ENCODE results near the gene DISC1.
"Not testable (repeated sequence)": the region's sequence is repeated elsewhere in the genome, so short reads cannot be mapped to it uniquely, and the experiment has no call there.

Gene DISC1

DNA sequence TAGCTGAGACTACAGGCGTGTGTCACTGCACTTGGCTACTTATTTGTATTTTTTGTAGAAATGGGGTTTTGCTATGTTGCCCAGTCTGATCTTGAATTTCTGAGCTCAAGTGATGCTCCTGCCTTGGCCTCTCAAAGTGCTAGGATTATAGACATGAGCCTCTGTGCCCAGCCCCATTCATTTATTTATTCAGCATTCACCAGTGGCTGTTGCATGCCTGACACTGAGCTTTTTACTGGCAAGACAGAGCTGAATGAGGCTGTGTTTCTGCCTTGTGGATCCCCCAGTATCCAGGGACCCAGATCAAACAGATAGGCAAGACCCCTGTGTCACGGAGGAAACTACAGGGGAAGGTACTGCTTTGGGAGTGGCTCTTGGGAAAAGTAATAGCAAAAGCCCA is 109.4 kb downstream of the DISC1 start:
- no peak for DNase-seq

DNA sequence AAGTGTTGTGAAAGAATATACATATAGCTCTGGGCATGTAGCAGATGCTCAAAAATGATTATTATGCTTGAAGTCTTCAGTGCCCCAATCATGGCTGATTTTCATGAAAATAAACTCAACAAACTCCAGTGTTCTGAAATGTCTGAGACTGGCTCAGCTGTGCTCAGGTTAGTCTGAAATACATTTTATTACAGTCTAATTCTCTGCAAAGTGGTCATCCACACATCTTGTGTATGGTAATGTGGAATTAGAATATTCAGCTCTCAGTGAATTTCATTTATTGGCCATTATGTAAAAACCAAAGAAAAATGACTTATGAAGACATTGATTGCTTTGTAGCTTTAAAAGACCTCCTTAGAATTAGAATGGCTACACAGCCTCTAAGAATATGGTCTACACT is 109.9 kb downstream of the DISC1 start:
- DNase-seq = no peak

DNA sequence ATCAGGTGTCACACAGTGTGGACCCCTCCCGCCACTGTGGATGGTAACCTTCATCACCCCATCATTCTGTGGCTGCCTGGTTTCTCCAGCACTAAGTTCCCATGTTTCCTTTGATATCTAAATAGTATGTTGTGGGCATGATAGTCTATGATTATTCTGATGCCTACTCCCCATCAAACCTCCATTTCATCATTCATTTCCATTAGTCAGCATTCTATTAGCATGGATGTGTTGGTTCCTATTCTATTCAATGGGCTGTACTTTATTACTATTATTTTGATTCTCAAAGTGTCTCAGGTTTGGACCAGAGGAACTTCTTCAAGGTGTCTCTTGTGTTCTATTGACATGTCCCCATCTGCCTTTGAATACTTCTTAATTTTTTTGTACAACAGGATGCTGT is 112.0 kb downstream of the DISC1 start:
- DNase-seq = no peak

DNA sequence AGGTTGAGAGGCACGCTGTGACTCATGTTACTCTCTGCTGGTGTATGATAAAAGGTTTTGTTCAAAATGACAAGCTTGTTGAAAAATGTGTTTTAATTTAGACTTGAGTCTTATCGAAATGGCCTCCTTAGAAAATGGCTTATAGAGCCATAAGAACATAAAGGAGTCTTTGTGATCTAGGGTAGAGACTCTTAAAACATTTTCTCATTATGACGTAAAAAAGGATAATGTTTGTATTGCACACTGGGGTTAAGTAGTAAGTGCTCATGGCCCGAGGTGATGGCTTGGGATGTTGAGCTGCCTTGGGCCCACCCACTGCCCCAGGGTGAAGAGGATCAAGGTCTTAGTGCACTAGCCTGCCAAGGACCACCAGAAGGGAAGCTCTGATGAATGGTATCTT is 117.4 kb downstream of the DISC1 start:
- DNase-seq = no peak

DNA sequence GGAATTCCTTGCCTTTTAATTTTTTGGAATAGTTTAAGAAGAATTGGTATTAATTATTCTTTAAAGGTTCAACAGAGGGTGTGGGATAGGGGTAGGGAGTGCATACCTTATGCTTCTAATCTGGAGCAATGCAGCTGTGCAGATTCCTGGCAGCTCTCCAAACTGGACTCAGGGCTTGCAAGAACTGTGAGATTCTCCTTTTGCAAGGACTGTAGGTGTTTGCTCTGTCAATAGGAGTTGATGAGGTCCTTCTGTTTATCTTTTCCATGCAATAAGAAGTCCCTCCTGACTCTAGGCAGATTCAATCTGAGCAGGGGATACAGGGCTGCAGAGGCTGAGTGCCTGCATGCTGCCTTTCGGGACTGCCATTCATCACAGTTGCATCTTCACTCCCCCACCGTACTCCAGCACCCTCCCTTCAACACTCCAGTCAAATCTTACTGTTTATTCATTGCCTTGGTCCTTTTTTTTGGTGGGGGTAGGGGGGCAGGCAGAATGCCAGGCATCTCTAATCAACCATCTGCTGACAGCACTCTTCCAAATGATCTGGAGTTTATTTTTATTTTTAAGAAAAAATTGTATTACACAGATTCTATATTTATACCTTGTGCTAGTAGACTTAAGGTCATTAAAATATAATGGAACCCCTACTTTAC is 122.3 kb downstream of the DISC1 start:
- DNase-seq = no peak

DNA sequence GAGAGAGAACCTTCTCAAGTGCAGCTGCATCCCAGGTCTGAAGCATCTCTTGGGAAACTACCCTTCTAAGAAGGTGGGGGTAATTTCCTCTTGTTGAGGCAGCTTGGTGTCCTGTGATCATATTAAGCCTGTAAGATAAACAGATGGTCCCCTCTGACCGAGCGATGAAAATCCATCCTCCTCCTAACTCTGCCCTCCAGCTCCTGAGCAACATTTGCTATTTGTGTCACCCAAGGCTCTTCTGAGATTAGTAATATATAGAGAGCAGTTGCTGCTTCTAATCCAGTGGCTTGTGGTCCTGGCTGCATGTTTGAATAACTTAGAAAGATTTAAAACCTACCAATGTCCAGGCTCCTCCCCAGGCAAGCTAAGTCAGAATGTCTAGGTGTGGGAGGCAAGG is 123.7 kb downstream of the DISC1 start:
- no peak for DNase-seq

DNA sequence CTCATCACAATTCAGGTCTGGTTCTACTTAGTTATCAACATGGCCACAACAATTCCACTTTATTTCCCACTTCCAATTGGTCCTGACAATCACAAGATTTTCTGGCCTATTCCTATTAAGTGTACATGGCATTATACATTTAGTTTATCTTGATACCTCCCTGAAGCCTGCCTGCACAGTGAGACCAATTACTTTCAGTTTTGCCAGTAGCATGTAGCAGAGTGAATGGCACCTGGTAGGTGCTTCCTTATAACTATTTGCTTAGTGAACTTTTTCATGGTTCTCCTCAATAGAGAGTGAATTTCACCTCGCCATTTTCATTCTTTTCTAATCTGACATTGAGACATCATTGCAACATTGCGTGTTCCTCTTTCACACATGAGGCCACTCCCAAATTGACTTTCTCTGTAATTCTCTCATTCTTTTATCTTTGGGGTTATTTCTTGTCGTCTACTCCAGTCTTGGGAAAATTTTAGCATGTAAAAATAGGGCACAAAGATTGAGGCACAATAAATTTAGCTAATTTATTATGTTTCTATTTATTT is 124.3 kb downstream of the DISC1 start:
- no peak for DNase-seq

DNA sequence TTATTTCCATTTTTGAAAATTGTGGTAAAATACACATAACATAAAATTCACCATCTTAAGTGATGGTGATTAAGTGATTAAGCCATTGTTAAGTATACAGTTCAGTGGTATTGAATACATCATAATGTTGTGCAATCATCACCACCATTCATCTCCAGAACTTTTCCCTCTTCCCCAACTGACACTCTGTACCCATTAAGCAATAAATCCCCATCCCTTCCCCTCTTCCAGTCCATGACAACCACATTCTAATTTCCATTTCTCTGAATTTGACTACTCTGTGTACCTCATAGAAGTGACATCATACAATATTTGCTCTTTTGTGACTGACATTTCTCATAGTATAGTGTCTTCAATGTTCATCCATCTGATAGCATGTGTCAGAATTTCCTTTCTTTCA is 124.8 kb downstream of the DISC1 start:
- no peak for DNase-seq

DNA sequence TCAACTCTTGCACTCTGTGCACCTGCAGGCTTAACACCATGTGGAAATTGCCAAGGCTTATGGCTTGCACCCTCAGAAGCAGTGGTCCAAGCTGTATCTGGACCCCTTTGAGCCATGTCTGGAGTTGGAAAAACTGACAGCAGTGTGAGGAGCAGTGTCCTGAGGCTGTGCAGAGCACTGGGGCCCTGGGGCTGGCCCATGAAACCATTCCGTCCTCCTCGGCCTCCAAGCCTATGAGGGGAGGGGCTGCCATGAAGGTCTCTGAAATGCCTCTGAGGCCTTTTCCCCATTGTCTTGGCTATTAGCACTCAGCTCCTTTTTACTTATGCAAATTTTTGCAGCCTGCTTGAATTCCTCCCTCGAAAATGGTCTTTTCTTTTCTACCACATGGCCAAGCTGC is 126.7 kb downstream of the DISC1 start:
- DNase-seq = no peak

DNA sequence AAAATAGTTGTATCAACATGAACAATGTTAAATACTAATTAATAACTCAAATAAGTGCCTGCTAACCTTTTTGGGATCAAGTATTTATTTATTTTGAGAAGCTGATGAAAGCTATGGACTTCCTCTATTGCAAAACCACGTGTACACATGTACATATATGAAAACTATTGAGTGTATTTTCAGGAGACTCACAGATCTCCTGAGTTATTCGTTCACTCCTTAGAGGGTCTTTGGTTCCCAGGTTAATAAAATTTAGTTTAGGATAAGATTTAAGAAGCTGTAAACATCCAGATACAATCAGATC is 130.5 kb downstream of the DISC1 start:
- no peak for DNase-seq

DNA sequence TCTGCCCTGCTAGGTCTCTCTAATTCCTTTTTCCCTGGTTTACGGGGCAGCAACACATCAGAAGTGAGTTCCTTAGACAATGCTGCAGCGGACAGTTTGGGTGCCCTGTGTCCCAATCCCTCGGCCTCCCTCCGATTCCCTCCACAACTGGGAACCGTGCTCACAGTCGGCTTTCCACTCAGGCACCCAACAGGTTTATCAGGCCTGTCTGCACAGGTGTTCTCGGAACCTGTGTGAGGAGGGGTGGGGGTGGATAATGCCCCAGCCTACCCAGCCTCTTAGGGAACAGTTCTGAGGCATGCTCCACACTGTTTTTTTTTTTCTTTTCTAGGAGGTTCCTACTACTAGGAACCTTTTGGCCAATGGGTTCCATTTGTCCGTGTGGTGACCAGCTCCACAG is 131.2 kb downstream of the DISC1 start:
- DNase-seq = no peak

DNA sequence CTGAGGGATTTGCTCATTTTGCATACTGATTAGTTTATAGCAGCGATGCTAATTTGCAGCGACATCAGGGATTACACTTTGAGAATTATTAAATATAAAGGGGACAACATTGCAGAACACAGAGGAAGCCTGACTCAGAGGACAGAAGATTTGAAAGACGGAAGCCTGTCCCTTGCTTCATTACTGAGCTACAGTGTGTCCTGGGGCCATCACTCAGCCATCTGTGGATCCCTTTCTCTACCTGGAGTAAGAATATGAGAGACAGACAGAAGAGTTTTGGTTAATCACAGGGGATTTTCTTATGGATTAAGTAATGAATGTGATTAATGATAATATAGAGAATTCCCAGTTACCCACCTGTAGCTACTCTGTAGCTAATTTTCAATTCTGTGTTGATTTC is 134.7 kb downstream of the DISC1 start:
- no peak for DNase-seq

DNA sequence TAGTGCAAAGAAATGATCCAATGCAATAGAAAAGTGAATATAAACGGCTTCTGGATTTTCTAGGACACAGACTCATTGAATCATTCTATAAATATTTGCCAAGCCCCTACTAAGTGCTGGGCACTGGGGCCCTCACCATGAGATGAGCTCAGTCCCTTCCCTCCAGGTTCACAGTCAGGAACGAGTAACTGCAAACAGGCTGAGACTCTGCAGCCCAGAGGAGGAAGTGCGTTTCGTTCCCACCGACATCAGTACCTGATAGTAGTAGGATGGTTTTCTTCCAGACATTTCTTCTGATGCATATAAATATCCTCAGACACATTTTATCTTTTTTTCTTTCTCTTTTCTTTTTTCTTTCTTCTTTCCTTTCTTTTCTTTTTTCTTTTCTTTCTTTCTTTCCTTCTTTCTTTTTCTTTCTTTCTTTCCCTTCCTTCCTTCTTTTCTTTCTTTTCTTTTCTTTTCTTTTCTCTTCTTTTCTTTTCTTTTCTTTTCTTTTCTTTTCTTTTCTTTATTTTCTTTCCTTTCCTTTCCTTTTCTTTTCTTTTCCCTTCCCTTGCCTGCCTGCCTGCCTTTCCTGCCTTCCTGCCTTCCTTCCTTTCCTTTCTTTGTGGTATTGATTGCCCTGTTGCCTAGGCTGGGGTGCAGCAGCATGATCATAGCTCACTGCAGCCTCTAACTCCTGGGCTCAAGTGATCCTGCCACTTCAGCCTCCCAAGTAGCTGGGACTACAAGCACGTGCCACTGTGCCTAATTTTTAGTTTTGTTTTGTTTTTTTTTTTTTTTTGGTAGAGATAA is 135.4 kb downstream of the DISC1 start:
- no peak for DNase-seq

DNA sequence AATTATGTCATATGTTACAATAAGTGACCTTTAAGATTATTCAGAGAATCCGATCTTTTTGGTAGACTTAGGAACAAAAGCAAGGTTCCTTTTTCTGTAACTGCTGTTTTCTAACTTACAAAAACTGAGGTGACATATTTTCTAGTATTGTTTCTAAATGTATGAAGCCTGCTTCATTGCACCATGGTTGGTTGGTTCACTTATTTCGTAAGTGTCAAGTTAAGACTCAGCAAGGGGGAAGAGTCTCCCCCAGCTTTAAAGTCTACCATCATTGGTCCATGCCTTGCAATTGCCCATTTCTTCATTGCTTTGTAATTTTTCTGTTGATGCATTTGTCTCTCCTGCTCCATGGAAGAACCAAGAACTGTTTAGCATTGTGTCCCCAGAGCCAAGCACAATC is 136.9 kb downstream of the DISC1 start:
- no peak for DNase-seq

DNA sequence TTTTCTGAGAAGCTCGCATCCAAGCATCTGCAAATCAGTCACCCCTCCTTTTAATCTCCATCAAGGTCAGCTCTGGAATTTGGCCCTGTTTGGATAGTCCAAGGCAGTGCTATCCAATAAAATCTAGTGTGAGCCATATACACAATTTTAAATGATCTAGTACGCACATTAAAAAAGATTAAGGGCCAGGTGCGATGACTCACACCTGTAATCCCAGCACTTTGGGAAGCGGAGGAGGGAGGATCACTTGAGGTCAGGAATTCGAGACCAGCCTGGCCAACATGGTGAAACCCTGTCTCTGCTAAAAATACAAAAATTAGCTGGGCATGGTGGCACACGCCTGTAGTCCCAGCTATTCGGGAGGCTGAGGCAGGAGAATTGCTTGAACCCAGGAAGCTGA is 139.2 kb downstream of the DISC1 start:
- DNase-seq = not testable (repeated sequence)

DNA sequence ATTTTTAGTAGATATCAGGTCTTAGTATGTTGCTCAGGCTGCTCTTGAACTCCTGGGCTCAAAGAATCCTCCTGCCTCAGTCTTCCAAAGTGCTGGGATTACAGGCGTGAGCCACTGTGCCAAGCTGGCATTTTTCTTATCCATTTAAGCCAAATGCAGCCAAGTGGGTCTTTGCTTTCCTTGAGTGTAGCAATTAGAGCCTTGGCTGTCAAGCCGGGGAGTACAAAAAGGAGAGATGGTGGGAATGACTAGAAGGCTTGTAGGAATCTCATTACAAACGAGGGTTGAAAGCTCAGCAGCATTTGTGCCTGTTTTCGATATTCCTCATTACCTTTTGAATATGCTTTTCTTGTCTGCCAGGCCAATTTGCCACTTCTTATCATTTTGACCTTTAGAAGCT is 140.9 kb downstream of the DISC1 start:
- no peak for DNase-seq

DNA sequence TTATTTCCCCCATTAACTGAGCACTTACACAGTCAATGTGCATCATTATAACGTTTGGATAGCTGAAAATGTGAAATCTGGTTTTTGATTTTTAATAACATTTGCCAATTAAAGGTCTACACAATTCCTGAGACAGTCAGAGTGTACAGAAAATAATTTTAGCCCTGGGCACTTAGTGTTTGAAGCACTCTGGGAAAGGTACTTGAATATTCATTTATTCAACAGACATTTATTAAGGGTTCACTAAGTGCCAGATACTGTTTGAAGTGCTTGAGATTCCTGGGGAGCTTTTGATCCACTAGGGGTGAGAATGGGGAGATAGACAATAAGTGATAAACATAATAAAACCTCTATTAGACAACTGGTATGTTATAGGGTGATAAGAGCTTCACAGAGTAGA is 141.8 kb downstream of the DISC1 start:
- DNase-seq = no peak

DNA sequence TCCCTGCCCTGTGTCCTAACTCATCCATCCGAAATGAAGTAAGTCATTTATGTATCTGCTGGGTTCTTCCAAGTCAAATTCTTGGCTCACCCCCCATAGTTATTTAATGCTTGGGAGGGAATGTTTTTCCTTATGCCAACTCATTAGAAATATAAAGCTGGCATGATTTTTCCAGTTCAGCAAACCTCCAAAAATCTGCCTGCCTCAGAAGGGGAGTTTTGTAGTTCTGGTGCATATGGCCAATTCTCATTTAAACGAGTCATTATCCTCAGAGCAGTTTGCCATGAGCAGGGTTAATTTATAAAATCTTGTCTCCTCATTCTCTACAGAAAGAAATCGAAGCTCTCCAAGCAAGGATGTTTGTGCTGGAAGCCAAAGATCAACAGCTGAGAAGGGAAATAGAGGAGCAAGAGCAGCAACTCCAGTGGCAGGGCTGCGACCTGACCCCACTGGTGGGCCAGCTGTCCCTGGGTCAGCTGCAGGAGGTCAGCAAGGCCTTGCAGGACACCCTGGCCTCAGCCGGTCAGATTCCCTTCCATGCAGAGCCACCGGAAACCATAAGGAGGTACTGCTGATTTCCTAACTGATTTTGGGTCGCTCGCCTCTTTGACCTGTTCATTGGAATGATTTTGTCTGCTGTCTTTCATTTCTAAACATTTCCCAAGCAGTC is 144.1 kb downstream of the DISC1 start:
- DNase-seq = no peak

DNA sequence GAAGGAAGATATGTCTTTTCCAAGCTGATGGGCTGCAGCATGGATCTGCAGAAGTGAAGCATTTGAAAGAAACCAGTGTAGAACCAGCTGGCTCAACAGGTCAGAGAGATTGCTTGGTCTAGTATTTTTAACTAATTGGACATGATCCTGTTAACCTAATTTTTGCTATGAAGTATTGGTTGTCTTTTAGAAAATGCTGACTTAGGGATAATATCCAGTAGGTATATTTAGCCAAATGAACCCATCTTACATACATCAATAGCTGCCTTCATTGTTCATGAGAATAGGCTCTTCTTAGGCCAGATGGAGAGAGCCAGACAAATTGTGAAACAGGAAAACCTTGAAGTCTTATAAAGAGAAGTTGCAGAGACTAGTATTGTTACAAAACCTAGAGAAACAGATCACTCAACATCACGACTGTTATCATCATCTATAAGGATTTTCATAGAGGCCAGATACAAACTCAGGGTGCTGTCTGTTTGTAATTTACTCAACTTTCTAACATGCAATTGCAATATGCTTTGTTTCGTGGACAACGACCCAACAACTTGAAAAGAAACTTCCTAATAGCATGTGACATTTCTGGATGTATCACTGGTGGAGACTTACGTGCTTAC is 148.2 kb downstream of the DISC1 start:
- no peak for DNase-seq

DNA sequence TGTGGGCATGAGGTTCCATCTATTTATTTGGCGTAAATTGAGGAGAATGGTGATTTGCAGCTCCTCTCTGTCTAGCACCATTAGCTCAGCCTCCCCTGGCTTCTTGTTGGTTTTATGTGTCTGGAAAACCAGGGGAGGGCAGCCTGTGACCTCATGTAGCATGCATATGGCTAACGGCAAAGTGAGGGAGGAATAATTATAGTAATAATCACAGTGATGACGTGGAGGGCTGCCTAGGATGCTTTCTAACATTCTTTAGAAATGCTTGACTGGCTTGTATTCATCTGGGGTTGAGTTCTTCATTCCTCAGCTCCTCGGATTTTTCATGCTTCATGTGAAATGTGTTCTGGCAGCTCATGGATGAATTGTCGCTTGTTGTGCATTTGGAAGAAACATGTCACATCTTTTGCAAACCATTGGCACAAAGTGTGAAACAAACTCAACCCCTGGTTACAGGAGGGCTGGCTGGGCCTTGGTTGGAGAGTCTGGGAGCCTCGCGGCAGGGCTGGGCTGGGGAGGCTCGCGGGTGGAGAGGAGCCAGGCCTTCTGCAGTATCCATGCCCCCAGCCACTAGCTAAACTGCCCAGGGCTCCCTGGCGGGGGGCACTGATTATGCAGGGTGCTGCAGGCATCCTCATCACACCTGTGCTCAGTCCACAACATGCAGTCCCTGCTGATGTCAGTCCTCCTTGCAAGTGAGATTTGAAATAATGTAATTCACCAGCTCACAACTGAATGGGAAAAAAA is 149.6 kb downstream of the DISC1 start:
- no peak for DNase-seq

DNA sequence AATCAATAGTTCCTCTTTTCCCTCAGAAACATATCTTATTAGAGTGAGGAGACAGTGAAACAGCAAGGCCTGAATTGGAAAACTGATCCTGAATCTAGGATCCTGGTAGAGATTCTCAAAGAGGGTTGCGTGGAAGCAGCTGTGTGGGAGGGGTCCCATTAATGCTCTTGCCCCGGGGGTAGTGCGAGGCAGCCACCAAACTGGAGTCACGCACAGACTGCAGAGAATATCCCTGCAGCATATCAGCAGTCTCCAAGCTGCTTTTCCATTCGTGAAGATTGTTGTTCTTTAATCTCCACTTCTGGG is 150.1 kb downstream of the DISC1 start:
- no peak for DNase-seq

DNA sequence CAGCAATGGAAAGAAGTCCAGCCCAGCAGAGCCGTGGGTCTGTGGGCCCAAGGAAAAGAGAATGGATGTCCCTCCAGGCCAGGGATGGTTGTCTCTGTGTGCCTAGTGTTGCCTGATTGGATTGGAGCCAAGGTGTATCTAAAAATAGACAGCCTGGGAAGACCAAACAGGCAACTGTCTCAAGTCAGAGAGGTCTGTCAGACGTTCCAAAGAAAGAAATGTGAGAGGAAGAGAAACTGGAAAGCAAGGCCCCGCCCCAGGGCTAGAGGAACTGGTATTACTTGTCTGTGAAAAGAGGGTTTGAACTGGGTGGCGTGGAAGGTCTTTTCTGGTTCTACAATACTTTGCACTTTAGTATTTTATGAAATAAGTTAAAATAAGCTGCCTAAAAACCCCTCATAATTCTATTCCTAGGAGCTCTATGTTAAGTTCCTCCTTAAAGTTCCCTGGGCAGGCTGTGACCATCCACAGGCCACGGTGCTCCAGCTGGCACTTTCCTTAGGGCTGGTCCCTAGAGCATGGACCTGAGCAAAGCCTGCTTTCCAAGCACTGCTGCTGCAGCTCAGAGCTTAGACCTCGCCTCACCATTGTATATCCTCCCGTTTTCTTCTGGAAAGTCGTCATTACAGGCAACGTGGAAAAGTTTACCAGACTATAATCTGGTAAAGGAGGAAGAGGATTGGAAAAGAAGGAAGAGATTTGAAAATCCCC is 151.6 kb downstream of the DISC1 start:
- no peak for DNase-seq

DNA sequence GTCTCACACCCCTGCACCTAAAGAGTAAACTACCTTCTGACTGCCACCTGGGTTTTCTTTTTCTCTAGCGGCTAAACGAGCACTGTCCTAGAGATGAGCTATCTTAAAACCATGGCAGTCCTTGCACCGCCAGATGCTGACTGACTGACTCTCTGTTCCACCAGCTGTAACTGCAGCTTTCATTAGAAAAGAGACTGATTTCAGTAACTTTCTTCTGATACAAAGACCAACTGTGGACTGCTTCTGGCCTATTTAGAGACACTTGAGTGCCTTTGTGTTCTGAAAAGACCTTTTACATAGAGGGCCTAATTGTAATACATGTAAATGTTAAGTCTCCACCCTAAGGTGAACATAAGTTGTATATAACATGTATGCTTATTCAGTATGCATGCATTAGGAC is 152.5 kb downstream of the DISC1 start:
- no peak for DNase-seq

Measured in activated CD4-positive, alpha-beta T cell treated with anti-CD3 and anti-CD28 coated beads, Interleukin-2, amount 50 U/mL, for 1 hour (primary cell).